A673 (cell line): ENCODE measurements around the gene NCEH1.

Experiments
- CTCF ChIP-seq: fragments of 300-800, 200-600 bp; sonication (generic); conservative IDR thresholded peaks from 2 replicates; pipeline ENCODE4 v1.5.1; 2017; ENCODE audit warnings: low read depth, mild to moderate bottlenecking, antibody characterized with exemption, low read length, moderate library complexity, mixed read lengths
- EZH2 ChIP-seq: fragments of 200-600 bp; sonication (generic); IDR thresholded peaks from 2 replicates; pipeline ENCODE4 v1.6.1; 2017; ENCODE audit warnings: borderline replicate concordance, low read depth, mild to moderate bottlenecking, mixed read lengths, antibody characterized with exemption, low read length; ENCODE audit not compliant: poor library complexity, severe bottlenecking

GRCh38 chr3:172676196-172676922 is 34.5 kb downstream of the NCEH1 start:
- TF ChIP-seq EZH2 (no peak), CTCF (no peak)
